HepG2 (cell line): ENCODE measurements around the gene POU1F1. TPM values are rescaled to one million over a fixed set of nuclear protein-coding genes. Genes with fewer than 3 reads are reported as not detected.

Experiments used
- ATAC-seq: fragments of 200-7000 bp; cut with Tn5 transposase; 3 replicates; pipeline ENCODE4 v1.9.1; 2020; ENCODE audit warnings: mild to moderate bottlenecking, moderate library complexity
- BruUV-seq: library from RNA; stranded (reverse); fragments of 400-500 nt; replicated peaks from 2 replicates; lab custom pipeline; 2021; lab: Mats Ljungman, UMichigan
- CTCF ChIA-PET: fragments of 300-600 bp; formaldehyde crosslinking; extraction: SDS; loops from one replicate; lab custom pipeline; 2021; ENCODE audit warnings: low total read pairs, inconsistent platforms, low intra/inter-chr PET ratio; lab: Yijun Ruan, JAX
- POLR2A ChIA-PET: fragments of 350-600 bp; sonication (Branson Sonifier 250); formaldehyde crosslinking; loops from one replicate; lab custom pipeline; 2020; ENCODE audit warnings: antibody characterized with exemption, inconsistent platforms; lab: Yijun Ruan, JAX
- DNase-seq: peaks from one replicate; pipeline ENCODE4 v3.0.0-alpha.2; 2015; ENCODE audit warnings: low spot score
- FAIRE-seq: peaks from 3 replicates; lab custom pipeline; 2011; peaks lifted over from hg19 to GRCh38; lab: Jason Lieb, UNC
- H2AFZ ChIP-seq: one replicate; pipeline ENCODE4 v1.6.1; 2011; ENCODE audit warnings: low read length, inconsistent platforms
- H3K27ac ChIP-seq: fragments of 300-600 bp; 3 replicates; pipeline ENCODE4 v1.8.0; 2011; ENCODE audit warnings: mixed run types, mild to moderate bottlenecking, mixed read lengths, low read length, inconsistent platforms; ENCODE audit not compliant: insufficient read depth; ENCODE audit errors: extremely low read length
- H3K27me3 ChIP-seq, 2 experiments: fragments of 200-600 bp in 1 of 2; 2 replicates in 1 of 2; 3 replicates in 1 of 2; pipeline versions ENCODE4 v1.6.0 to v1.8.0; 2011; ENCODE audit warnings: low read length in 2 of 2, mild to moderate bottlenecking in 2 of 2, moderate library complexity in 2 of 2, inconsistent platforms in 1 of 2; ENCODE audit not compliant: insufficient read depth in 2 of 2, control insufficient read depth in 1 of 2
- H3K36me3 ChIP-seq, 2 experiments: fragments of 200-600 bp in 1 of 2; replicated peaks in 1 of 2; 2 replicates in 1 of 2; 3 replicates in 1 of 2; pipeline versions ENCODE4 v1.5.1 to v1.8.0; 2011; ENCODE audit warnings: low read length in 2 of 2, inconsistent platforms in 1 of 2; ENCODE audit not compliant: insufficient read depth in 2 of 2, control insufficient read depth in 1 of 2
- H3K4me1 ChIP-seq: 2 replicates; pipeline ENCODE4 v1.5.1; 2012; ENCODE audit warnings: low read length, inconsistent platforms; ENCODE audit not compliant: insufficient read depth
- H3K4me2 ChIP-seq: 2 replicates; pipeline ENCODE4 v1.6.0; 2011; ENCODE audit warnings: low read depth, low read length, inconsistent platforms
- H3K4me3 ChIP-seq, 3 experiments: fragments of 200-600 bp in 1 of 3; sonication (generic), shearing (Covaris generic) in 1 of 3; replicated peaks in 1 of 3; 2 replicates each; pipeline ENCODE4 v1.5.1; 2011 to 2016; ENCODE audit warnings: low read length in 3 of 3, inconsistent platforms in 2 of 3, low read depth in 2 of 3, mild to moderate bottlenecking in 2 of 3, control low read depth in 1 of 3, mixed read lengths in 1 of 3; ENCODE audit not compliant: insufficient read depth in 1 of 3
- H3K79me2 ChIP-seq: one replicate; pipeline ENCODE4 v1.6.1; 2011; ENCODE audit warnings: low read length, inconsistent platforms; ENCODE audit not compliant: insufficient read depth
- H3K9ac ChIP-seq: 2 replicates; pipeline ENCODE4 v1.6.0; 2011; ENCODE audit warnings: mild to moderate bottlenecking, low read depth, low read length, inconsistent platforms; ENCODE audit not compliant: insufficient read depth
- H3K9me3 ChIP-seq: 2 replicates; pipeline ENCODE4 v1.5.1; 2012; ENCODE audit warnings: mild to moderate bottlenecking, low read length
- H4K20me1 ChIP-seq: 2 replicates; pipeline ENCODE4 v1.6.0; 2011; ENCODE audit warnings: inconsistent platforms, mild to moderate bottlenecking, low read length, moderate library complexity; ENCODE audit not compliant: insufficient read depth
- ATF1 ChIP-seq: IDR thresholded peaks from 2 replicates; pipeline ENCODE4 v1.6.1; 2016; ENCODE audit warnings: mild to moderate bottlenecking, control low read depth
- BCLAF1 ChIP-seq: fragments of 450-650 bp; IDR thresholded peaks from 2 replicates; pipeline ENCODE4 v1.6.1; 2017; ENCODE audit warnings: mild to moderate bottlenecking
- CAMTA2 ChIP-seq: sonication (generic); formaldehyde crosslinking; IDR thresholded peaks from 2 replicates; pipeline ENCODE4 v1.4.0; 2020; ENCODE audit warnings: mild to moderate bottlenecking, missing genetic modification reagents, borderline replicate concordance
- CBX5 ChIP-seq: sonication (generic); formaldehyde crosslinking; IDR thresholded peaks from 2 replicates; pipeline ENCODE4 v1.4.0; 2020; ENCODE audit warnings: missing genetic modification reagents, borderline replicate concordance
- KAT8 ChIP-seq: IDR thresholded peaks from 2 replicates; pipeline ENCODE4 v1.6.1; 2016; ENCODE audit warnings: missing genetic modification reagents, missing compliant biosample characterization
- MAF1 ChIP-seq: sonication (generic); formaldehyde crosslinking; IDR thresholded peaks from 2 replicates; pipeline ENCODE4 v1.5.0; 2020; ENCODE audit warnings: missing genetic modification reagents, borderline replicate concordance
- MTERF4 ChIP-seq: sonication (generic); formaldehyde crosslinking; IDR thresholded peaks from 2 replicates; pipeline ENCODE4 v1.8.0; 2023; ENCODE audit warnings: mild to moderate bottlenecking, missing genetic modification reagents
- NR0B2 ChIP-seq: sonication (generic); formaldehyde crosslinking; IDR thresholded peaks from 2 replicates; pipeline ENCODE4 v1.4.0; 2020; ENCODE audit warnings: mild to moderate bottlenecking, missing genetic modification reagents
- REXO4 ChIP-seq: sonication (generic); formaldehyde crosslinking; IDR thresholded peaks from 2 replicates; pipeline ENCODE4 v1.8.0; 2022; ENCODE audit warnings: missing genetic modification reagents, mild to moderate bottlenecking, borderline replicate concordance
- RNF2 ChIP-seq: fragments of 450-650 bp; conservative IDR thresholded peaks from 2 replicates; pipeline ENCODE4 v1.6.1; 2016; ENCODE audit warnings: low read depth
- SIN3A ChIP-seq: IDR thresholded peaks from 2 replicates; pipeline ENCODE4 v1.6.1; 2011; ENCODE audit warnings: low read depth, mild to moderate bottlenecking, control low read depth, low read length, borderline replicate concordance
- STAT6 ChIP-seq: sonication (generic); formaldehyde crosslinking; IDR thresholded peaks from 2 replicates; pipeline ENCODE4 v1.4.0; 2020; ENCODE audit warnings: missing genetic modification reagents, mild to moderate bottlenecking, borderline replicate concordance
- ZBTB33 ChIP-seq: sonication (generic); formaldehyde crosslinking; IDR thresholded peaks from 2 replicates; pipeline ENCODE4 v1.4.0; 2020; ENCODE audit warnings: missing genetic modification reagents
- ZNF207 ChIP-seq: fragments of 450-650 bp; IDR thresholded peaks from 2 replicates; pipeline ENCODE4 v1.6.1; 2016; ENCODE audit warnings: antibody characterized with exemption, borderline replicate concordance
- ZNF570 ChIP-seq: sonication (generic); formaldehyde crosslinking; IDR thresholded peaks from 2 replicates; pipeline ENCODE4 v1.4.0; 2020; ENCODE audit warnings: mild to moderate bottlenecking, missing genetic modification reagents, borderline replicate concordance
- WGBS: methylation state at CpG from one replicate; pipeline ENCODE4 v1.1.6; 2017; ENCODE audit warnings: low lambda C conversion rate; 5-methylcytosine and 5-hydroxymethylcytosine counted together
- in situ Hi-C: cut with HindIII; loops from 2 replicates; pipeline ENCODE4 v1.10.0; 2017; ENCODE audit warnings: low pct_unique_long_range_greater_than_20kb; ENCODE audit not compliant: extremely low pct_ligation_motif_present
- intact Hi-C: fragments of 100-400 bp; cut with micrococcal nuclease; formaldehyde crosslinking; loops from one replicate; pipeline ENCODE4 v1.10.0; 2022; ENCODE audit not compliant: unreplicated experiment
- polyA plus RNA-seq, 8 experiments: library from polyadenylated mRNA; depleted of rRNA in 3 of 8; stranded (reverse) in 7 of 8; unstranded in 1 of 8; fragments of >200 nt; fragmentation: Illumina TruSeq in 4 of 8; extraction: Trizol in 4 of 8; gene quantifications; 2 replicates each; pipeline versions ENCODE4 v1.2.1 to v1.2.3, GENCODE V29; 2011 to 2016; ENCODE audit warnings: low read depth in 4 of 8, missing spikeins in 1 of 8, mixed read lengths in 1 of 8; ENCODE audit not compliant: insufficient read depth in 1 of 8
- total RNA-seq, 5 experiments: library from RNA; depleted of rRNA; stranded (reverse); fragments of >200 nt; fragmentation: Illumina TruSeq; extraction: Trizol; gene quantifications; 2 replicates each; pipeline ENCODE4 v1.2.3, GENCODE V29; 2016; ENCODE audit warnings: low read depth in 1 of 5

POU1F1 gene
- total and polyA plus RNA-seq, 2 of the 13 experiments (the other 11 are each of a cell fraction or from before 2014, with no cell fraction given), result not detected

- TF ChIP-seq ATF1 (no peak), KAT8 (no peak), REXO4 (no peak), MTERF4 (CRISPR knock-in tag) (no peak), SIN3A (no peak), NR0B2 (no peak)
Observed at GRCh38 chr3:87298111-87298718, 21.8 kb upstream of the POU1F1 start (continued).

- no peaks in the 10 kb centered on the region for H4K20me1 ChIP-seq
- no peaks in the 10 kb centered on the region for H3K4me1 ChIP-seq
- intact Hi-C loops, result no loop called here
- ChIA-PET CTCF (no interaction called here), POLR2A (no interaction called here)
- FAIRE-seq (no peak), ATAC-seq (no peak), DNase-seq (no peak)
- no TSS peak for BruUV-seq
- H3K9me3 ChIP-seq, result no peaks in the 10 kb centered on the region
- H3K9ac ChIP-seq, result no peak overlapping the region
- 20% methylated on average over 8 of the region's 8 CpGs for WGBS
- no peaks in the 10 kb centered on the region for H3K27me3 ChIP-seq
- no peak overlapping the region for H3K27ac ChIP-seq
- no peak overlapping the region for H2AFZ ChIP-seq
- no peak overlapping the region for H3K4me3 ChIP-seq
- H3K36me3 ChIP-seq, result no peaks in the 10 kb centered on the region
- in situ Hi-C loops, result no loop called here
- H3K4me2 ChIP-seq, result no peak overlapping the region
- H3K79me2 ChIP-seq, result no peaks in the 10 kb centered on the region
- TF ChIP-seq CAMTA2 (CRISPR knock-in tag) (no peak), ZBTB33 (CRISPR knock-in tag) (no peak), ZNF570 (no peak), CBX5 (CRISPR knock-in tag) (no peak), RNF2 (no peak), STAT6 (CRISPR knock-in tag) (no peak), BCLAF1 (no peak), ZNF207 (no peak), MAF1 (CRISPR knock-in tag) (no peak)
Observed at GRCh38 chr3:87288446-87288845, 12.1 kb upstream of the POU1F1 start.
